Measurements from ENCODE around the gene MINDY1. TPM values are rescaled to one million over a fixed set of nuclear protein-coding genes. Genes with fewer than 3 reads are reported as not detected.

The MINDY1 gene
- total and polyA plus RNA-seq, 9 of the 15 experiments (the other 6 are each of a cell fraction or from before 2014, with no cell fraction given), result 0.49 to 11.0 (median 6.0) TPM

GRCh38 chr1:151002051-151002450 lies 4.7 kb downstream of the MINDY1 start (continued):
- TF ChIP-seq MYBL2 (IDR thresholded peaks at IDR 0.05; ENCODE audit: low read depth) (no peak), MYBL2 (CRISPR knock-in tag; IDR thresholded peaks at IDR 0.05; ENCODE audit: borderline replicate concordance) (no peak), NFYB (IDR thresholded peaks at IDR 0.05; ENCODE audit: extremely low read depth, insufficient read length) (no peak)

GRCh38 chr1:151001602-151002001 lies 5.1 kb downstream of the MINDY1 start:
- Histone ChIP-seq H3K36me3 (ENCODE audit: control insufficient read depth, insufficient read depth, low read length) (peaks cover 7% of the 10 kb centered on the region; the same call in 2 of the 3 replicates), H3K4me3 (no peak overlapping the region), H3K27me3 (ENCODE audit: control insufficient read depth in 2 of 2, insufficient read depth in 2 of 2, low read length in 2 of 2) (no peaks in the 10 kb centered on the region), H3K9me1 (ENCODE audit: control insufficient read depth, insufficient read depth, low read length) (no peaks in the 10 kb centered on the region), H2AFZ (ENCODE audit: low read depth, low read length) (no peak overlapping the region), H3K4me2 (ENCODE audit: insufficient read depth, low read length) (0 out of 2 replicates have a peak overlapping the region, but pooled peaks have one; percentile 13), H3K4me1 (replicated peaks in 1 of 2; ENCODE audit: control insufficient read depth in 2 of 2, insufficient read depth in 2 of 2, low read length in 2 of 2) (peaks cover 49 to 55% of the 10 kb centered on the region in 2 experiments), H3K27ac (ENCODE audit: extremely low read depth, low read depth, low read length) (peak overlapping the region; percentile 64; the same call in 2 of the 3 replicates), H3K9ac (ENCODE audit: insufficient read depth in 1 of 2, low read depth in 2 of 2, low read length in 2 of 2) (peak overlapping the region; percentile 25 to 27; a peak in 1 of 4 replicates), H3K9me3 (replicated peaks; ENCODE audit: control insufficient read depth, insufficient read depth, low read depth, low read length) (no peaks in the 10 kb centered on the region), H4K20me1 (replicated peaks; ENCODE audit: control insufficient read depth, insufficient read depth, low read length) (no peaks in the 10 kb centered on the region), H3K79me2 (ENCODE audit: control insufficient read depth, insufficient read depth, low read length) (peaks cover 9% of the 10 kb centered on the region; the same call in 1 of the 3 replicates)
- intact Hi-C loops (cut with micrococcal nuclease) (no loop called here), in situ Hi-C loops (cut with MboI) (no loop called here)
- ATAC-seq, result peak; percentile 61
- peak; percentile 54 to 68 (median 58) for DNase-seq (ENCODE audit: extremely low read depth in 1 of 4, low spot score in 3 of 4)
- WGBS (ENCODE audit: insufficient coverage, low coverage, missing lambda C conversion rate), result 14% methylated on average over 4 of the region's 4 CpGs
- ChIA-PET CTCF (ENCODE audit: low intra/inter-chr PET ratio) (no interaction called here), POLR2A (interaction anchor here (0.6 to 2.0 kb wide), 12 partner anchors 10 to 882 kb away, joined by 3 to 7 read pairs (median 4); partner anchors contain the start of genes ANXA9 and MCL1)
- peak; percentile 70 for FAIRE-seq
- BruUV-seq (replicated peaks), result no TSS peak
- TF ChIP-seq LCOR (CRISPR knock-in tag; IDR thresholded peaks at IDR 0.05), result no peak
- 0 out of 2 replicates have a peak, but pooled peaks have one; percentile 42 for TF ChIP-seq RHOXF2B (CRISPR knock-in tag; conservative IDR thresholded peaks at IDR 0.05)
- TF ChIP-seq DIDO1 (tag; IDR thresholded peaks at IDR 0.05; ENCODE audit: low read depth), result no peak
- TF ChIP-seq TRIM24 (IDR thresholded peaks at IDR 0.05), result no peak
- TF ChIP-seq GABPB1 (CRISPR knock-in tag; IDR thresholded peaks at IDR 0.05), result peak; percentile 55; the same call in 1 of the 2 replicates
- 0 out of 2 replicates have a peak, but pooled peaks have one; percentile 3 for TF ChIP-seq EGR1 (conservative IDR thresholded peaks at IDR 0.05)
- TF ChIP-seq PRDM10 (IDR thresholded peaks at IDR 0.05; ENCODE audit: partially characterized antibody), result peak; percentile 97

All from K562 (cell line).